Neural cell (in vitro differentiated cells): ENCODE measurements around the gene C1QTNF7. TPM values are rescaled to one million over a fixed set of nuclear protein-coding genes. Genes with fewer than 3 reads are reported as not detected.

Experiments
- H2AFZ ChIP-seq: fragments of 200-600, 300-800 bp; sonication (generic), shearing (Covaris generic); 2 replicates; pipeline ENCODE4 v1.6.0; 2014; ENCODE audit warnings: low read depth, mild to moderate bottlenecking, antibody characterized with exemption, low read length, moderate library complexity
- H3F3A ChIP-seq: fragments of 200-600 bp; shearing (Covaris generic); 2 replicates; pipeline ENCODE4 v1.6.1; 2016; ENCODE audit warnings: mild to moderate bottlenecking, moderate library complexity, mixed read lengths, antibody characterized with exemption, low read length; ENCODE audit not compliant: insufficient read depth, poor library complexity, severe bottlenecking
- H3K27ac ChIP-seq: fragments of 200-600, 300-800 bp; sonication (generic), shearing (Covaris generic); 2 replicates; pipeline ENCODE4 v1.5.1; 2014; ENCODE audit warnings: mild to moderate bottlenecking, low read length, moderate library complexity
- H3K27me3 ChIP-seq: fragments of 300-800, 200-600 bp; sonication (generic), shearing (Covaris generic); 2 replicates; pipeline ENCODE4 v1.6.0; 2014; ENCODE audit warnings: mild to moderate bottlenecking, low read depth, low read length, moderate library complexity; ENCODE audit not compliant: insufficient read depth
- H3K36me3 ChIP-seq: fragments of 300-800, 200-600 bp; sonication (generic), shearing (Covaris generic); 2 replicates; pipeline ENCODE4 v1.5.1; 2014; ENCODE audit warnings: mild to moderate bottlenecking, antibody characterized with exemption, low read length, moderate library complexity; ENCODE audit not compliant: insufficient read depth
- H3K4me2 ChIP-seq: fragments of 300-800, 200-600 bp; sonication (generic), shearing (Covaris generic); 2 replicates; pipeline ENCODE4 v1.6.0; 2014; ENCODE audit warnings: mild to moderate bottlenecking, low read length
- H3K4me3 ChIP-seq: fragments of 300-800, 200-600 bp; sonication (generic), shearing (Covaris generic); 2 replicates; pipeline ENCODE4 v1.5.1; 2014; ENCODE audit warnings: mild to moderate bottlenecking, low read length, moderate library complexity
- H3K79me2 ChIP-seq: fragments of 200-600 bp; shearing (Covaris generic); replicated peaks from 2 replicates; pipeline ENCODE4 v1.6.0; 2014; ENCODE audit warnings: mild to moderate bottlenecking, low read length, moderate library complexity; ENCODE audit not compliant: insufficient read depth
- H3K9ac ChIP-seq: fragments of 300-800, 200-600 bp; sonication (generic), shearing (Covaris generic); 2 replicates; pipeline ENCODE4 v1.6.1; 2016; ENCODE audit warnings: mild to moderate bottlenecking, low read length, mixed read lengths
- H3K9me2 ChIP-seq: fragments of 200-600 bp; shearing (Covaris generic); 2 replicates; pipeline ENCODE4 v1.6.1; 2016; ENCODE audit warnings: mild to moderate bottlenecking, low read length, mixed read lengths; ENCODE audit not compliant: insufficient read depth
- H3K9me3 ChIP-seq: fragments of 200-600, 300-800 bp; sonication (generic), shearing (Covaris generic); 2 replicates; pipeline ENCODE4 v1.6.1; 2016; ENCODE audit warnings: mild to moderate bottlenecking, mixed run types, low read length, moderate library complexity, mixed read lengths
- H4K20me1 ChIP-seq: fragments of 200-600 bp; shearing (Covaris generic); 2 replicates; pipeline ENCODE4 v1.6.1; 2016; ENCODE audit warnings: mild to moderate bottlenecking, mixed run types; ENCODE audit not compliant: insufficient read depth
- CTCF ChIP-seq: fragments of 450-650 bp; IDR thresholded peaks from 2 replicates; pipeline ENCODE4 v1.5.1; 2014; ENCODE audit warnings: antibody characterized with exemption, mild to moderate bottlenecking, moderate library complexity; ENCODE audit not compliant: poor library complexity, severe bottlenecking
- EP300 ChIP-seq: fragments of 450-650 bp; conservative IDR thresholded peaks from 2 replicates; pipeline ENCODE4 v1.6.1; 2014; ENCODE audit warnings: antibody characterized with exemption, mild to moderate bottlenecking, moderate library complexity; ENCODE audit not compliant: poor library complexity, severe bottlenecking
- EZH2 ChIP-seq: fragments of 200-600, 300-800 bp; shearing (Covaris generic), sonication (generic); IDR thresholded peaks from 2 replicates; pipeline ENCODE4 v1.6.1; 2014; ENCODE audit warnings: antibody characterized with exemption, low read length, borderline replicate concordance, mild to moderate bottlenecking; ENCODE audit not compliant: insufficient read depth, poor library complexity, severe bottlenecking
- MXI1 ChIP-seq: fragments of 450-650 bp; conservative IDR thresholded peaks from 2 replicates; pipeline ENCODE4 v1.6.1; 2014; ENCODE audit warnings: antibody characterized with exemption, mild to moderate bottlenecking; ENCODE audit not compliant: poor library complexity, severe bottlenecking
- POLR2AphosphoS5 ChIP-seq: IDR thresholded peaks from 2 replicates; pipeline ENCODE4 v1.6.1; 2012
- RAD21 ChIP-seq: fragments of 450-650 bp; conservative IDR thresholded peaks from 2 replicates; pipeline ENCODE4 v1.6.1; 2014; ENCODE audit warnings: antibody characterized with exemption, mild to moderate bottlenecking, moderate library complexity
- REST ChIP-seq: IDR thresholded peaks from 2 replicates; pipeline ENCODE4 v1.6.1; 2012; ENCODE audit warnings: borderline replicate concordance
- SMC3 ChIP-seq: fragments of 450-650 bp; conservative IDR thresholded peaks from 2 replicates; pipeline ENCODE4 v1.6.1; 2014; ENCODE audit warnings: antibody characterized with exemption, mild to moderate bottlenecking, moderate library complexity; ENCODE audit not compliant: poor library complexity
- TAF1 ChIP-seq: IDR thresholded peaks from 2 replicates; pipeline ENCODE4 v1.6.1; 2012; ENCODE audit warnings: low read depth
- polyA plus RNA-seq: library from polyadenylated mRNA; depleted of rRNA; stranded (reverse); fragments of >200 nt; gene quantifications from 2 replicates; pipeline ENCODE4 v1.2.3, GENCODE V29; 2014

The C1QTNF7 gene
- polyA plus RNA-seq, 1 donor from 2014 or later = not detected

GRCh38 chr4:15423285-15423711, 4.5 kb upstream of the C1QTNF7 start:
- Histone ChIP-seq H3K9me3 (no peaks in the 10 kb centered on the region), H3K36me3 (no peaks in the 10 kb centered on the region), H3K9me2 (no peaks in the 10 kb centered on the region), H3K4me3 (no peak overlapping the region), H3F3A (no peaks in the 10 kb centered on the region), H3K27ac (no peak overlapping the region), H3K4me2 (no peak overlapping the region), H3K9ac (no peak overlapping the region), H3K79me2 (no peaks in the 10 kb centered on the region), H2AFZ (no peak overlapping the region), H4K20me1 (no peaks in the 10 kb centered on the region), H3K27me3 (no peaks in the 10 kb centered on the region)
- TF ChIP-seq EP300 (no peak), POLR2AphosphoS5 (no peak), SMC3 (no peak), MXI1 (no peak), TAF1 (no peak), REST (no peak), EZH2 (no peak), CTCF (no peak), RAD21 (no peak)

- no peaks in the 10 kb centered on the region for H4K20me1 ChIP-seq
- H3K4me2 ChIP-seq = no peak overlapping the region
- TF ChIP-seq SMC3 (no peak), CTCF (no peak), MXI1 (no peak), EZH2 (no peak), TAF1 (no peak), REST (no peak), EP300 (no peak), POLR2AphosphoS5 (no peak), RAD21 (no peak)
- H3K79me2 ChIP-seq = no peaks in the 10 kb centered on the region
- no peaks in the 10 kb centered on the region for H3K9me3 ChIP-seq
- H3K4me3 ChIP-seq = no peak overlapping the region
- H3K36me3 ChIP-seq = no peaks in the 10 kb centered on the region
- H3K9me2 ChIP-seq = no peaks in the 10 kb centered on the region
- no peak overlapping the region for H3K9ac ChIP-seq
- H3F3A ChIP-seq = no peaks in the 10 kb centered on the region
- no peaks in the 10 kb centered on the region for H3K27me3 ChIP-seq
- H2AFZ ChIP-seq = no peak overlapping the region
- no peak overlapping the region for H3K27ac ChIP-seq
Measured at GRCh38 chr4:15425520-15425919, 2.3 kb upstream of the C1QTNF7 start.
